ENCODE results near the gene IGFN1.

The IGFN1 gene

DNA sequence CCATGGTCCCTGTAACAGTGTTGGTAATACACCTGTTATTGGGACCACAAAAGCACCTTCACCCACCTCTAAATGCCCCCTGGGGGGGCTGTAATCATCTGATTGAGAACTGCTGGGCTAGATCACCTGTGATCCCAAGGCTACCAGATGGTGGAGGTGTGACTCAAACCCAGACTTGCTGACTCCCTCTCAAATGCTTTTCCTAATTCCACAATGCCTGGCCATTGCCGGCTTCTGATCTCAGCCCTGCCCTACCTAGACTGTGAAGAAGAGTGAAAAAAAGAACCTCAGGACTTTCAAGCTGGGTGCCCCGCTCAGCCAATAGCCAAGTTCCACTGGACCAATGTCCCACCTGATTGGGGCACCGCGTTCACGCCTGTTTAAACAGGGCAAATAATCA lies 45.9 kb upstream of the IGFN1 start:
- TF ChIP-seq, protein P1, sequence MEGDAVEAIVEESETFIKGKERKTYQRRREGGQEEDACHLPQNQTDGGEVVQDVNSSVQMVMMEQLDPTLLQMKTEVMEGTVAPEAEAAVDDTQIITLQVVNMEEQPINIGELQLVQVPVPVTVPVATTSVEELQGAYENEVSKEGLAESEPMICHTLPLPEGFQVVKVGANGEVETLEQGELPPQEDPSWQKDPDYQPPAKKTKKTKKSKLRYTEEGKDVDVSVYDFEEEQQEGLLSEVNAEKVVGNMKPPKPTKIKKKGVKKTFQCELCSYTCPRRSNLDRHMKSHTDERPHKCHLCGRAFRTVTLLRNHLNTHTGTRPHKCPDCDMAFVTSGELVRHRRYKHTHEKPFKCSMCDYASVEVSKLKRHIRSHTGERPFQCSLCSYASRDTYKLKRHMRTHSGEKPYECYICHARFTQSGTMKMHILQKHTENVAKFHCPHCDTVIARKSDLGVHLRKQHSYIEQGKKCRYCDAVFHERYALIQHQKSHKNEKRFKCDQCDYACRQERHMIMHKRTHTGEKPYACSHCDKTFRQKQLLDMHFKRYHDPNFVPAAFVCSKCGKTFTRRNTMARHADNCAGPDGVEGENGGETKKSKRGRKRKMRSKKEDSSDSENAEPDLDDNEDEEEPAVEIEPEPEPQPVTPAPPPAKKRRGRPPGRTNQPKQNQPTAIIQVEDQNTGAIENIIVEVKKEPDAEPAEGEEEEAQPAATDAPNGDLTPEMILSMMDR (IDR thresholded peaks at IDR 0.05; ENCODE audit: low read depth, low read length), result no peak
- H3K4me3 ChIP-seq (ENCODE audit: low read depth, low read length), result no peak overlapping the region

DNA sequence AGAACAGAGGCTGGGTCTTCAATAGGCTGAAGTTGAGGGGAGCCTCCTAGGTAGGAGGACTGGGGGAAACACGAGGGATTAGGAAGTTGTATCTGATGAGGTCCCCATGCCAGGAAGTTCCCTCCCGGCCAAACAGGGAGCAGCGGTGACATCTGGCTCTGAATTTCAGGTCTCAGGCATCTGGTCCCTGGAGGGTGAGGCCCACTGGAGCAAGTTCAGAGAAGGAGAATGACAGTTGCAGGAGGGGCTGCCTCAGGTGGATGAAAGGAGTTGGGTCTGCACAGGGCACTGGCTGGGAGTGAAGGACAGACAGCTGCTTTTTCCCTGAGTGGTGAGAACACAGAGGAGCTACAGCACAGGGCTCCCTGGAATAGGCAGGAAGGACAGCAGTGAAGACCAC lies 45.5 kb upstream of the IGFN1 start:
- TF ChIP-seq, protein P1 (IDR thresholded peaks at IDR 0.05; ENCODE audit: low read depth, low read length), result no peak
- no peak overlapping the region for H3K4me3 ChIP-seq (ENCODE audit: low read depth, low read length)

DNA sequence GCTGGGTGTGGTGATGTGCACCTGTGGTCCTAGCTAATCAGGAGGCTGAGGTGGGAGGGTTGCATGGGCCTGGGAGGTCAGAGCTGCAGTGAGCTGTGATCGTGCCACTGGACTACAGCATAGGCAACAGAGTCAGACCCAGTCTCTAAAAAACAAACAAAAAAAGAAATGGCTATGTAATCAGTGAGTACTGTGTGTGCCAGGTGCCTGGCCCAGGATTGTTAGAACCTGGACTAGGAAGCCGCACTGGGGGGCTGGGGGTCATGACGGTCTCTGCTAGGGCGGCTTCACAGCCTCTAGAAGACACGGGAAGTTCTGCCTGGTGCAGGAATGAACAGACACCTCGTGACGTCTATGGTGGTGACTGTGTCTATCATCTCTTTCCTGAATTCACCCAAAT lies 44.8 kb upstream of the IGFN1 start:
- TF ChIP-seq, protein P1 (IDR thresholded peaks at IDR 0.05; ENCODE audit: low read depth, low read length), result no peak
- H3K4me3 ChIP-seq (ENCODE audit: low read depth, low read length), result no peak overlapping the region

DNA sequence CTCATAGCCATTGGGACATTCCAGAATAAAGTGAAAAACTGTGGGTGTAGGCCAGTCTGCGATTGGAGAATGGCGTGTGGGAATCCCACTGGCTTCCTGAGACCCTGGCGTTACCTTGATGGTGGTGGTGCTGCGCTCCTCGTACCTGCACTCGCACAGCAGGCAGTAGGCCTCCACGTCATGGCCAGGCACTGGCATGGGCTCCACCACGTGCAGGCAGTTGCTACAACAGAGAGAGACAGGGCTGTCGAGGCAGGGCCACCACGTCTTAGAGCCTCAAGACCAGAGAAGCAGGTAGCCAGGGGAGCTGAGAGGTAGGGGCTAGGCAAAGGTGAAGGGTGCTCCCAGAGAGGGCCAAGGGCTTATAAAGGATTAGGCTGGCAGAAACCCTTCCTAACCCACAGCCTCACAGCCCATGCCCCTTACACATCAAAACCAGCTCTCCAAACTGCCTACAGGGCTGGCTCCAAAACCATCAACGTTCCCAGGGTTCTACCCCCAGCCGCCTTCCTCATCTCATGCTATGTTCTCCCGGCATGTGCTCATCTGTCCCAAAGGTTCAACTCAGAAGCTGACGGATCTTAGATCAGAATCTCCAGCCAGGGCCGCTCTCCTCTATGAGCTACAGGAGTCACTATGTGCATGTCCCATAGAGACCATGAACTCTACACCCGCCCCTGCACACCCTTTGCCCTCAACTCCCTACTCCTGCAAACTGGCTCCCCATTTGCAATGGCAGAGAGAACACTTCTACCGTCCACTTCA lies 43.8 kb upstream of the IGFN1 start:
- H3K4me3 ChIP-seq (ENCODE audit: low read depth, low read length), result no peak overlapping the region
- TF ChIP-seq, protein P1 (IDR thresholded peaks at IDR 0.05; ENCODE audit: low read depth, low read length), result no peak

DNA sequence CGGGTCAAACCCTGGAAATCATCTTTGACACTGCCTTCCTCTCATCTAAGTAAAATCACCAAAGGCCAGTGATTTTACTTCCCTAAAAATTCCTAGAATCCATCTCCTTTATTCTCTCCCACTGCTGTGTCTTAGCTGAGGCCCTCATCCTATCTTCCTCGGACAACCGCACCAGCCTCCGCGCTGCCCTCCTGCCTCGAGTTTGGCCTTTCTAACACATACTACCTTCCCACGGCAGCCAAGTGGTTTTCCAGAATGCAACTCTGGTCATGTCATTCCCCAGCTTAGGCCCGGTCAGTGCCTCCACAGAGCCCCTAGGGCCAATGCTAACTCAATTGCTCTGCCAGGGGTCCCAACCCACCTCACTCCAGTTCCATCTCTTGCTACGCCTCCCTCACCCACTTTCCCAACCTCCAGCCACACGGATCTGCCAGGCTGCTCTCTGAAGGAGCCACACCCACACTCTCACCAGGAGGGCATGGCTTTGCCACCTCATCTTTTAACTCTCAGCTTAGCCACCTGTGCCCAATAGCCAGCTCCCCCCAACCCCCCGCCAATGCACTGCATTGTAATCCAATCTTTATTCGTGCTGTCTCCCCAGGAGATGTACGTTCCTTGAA lies 43.1 kb upstream of the IGFN1 start:
- no peak overlapping the region for H3K4me3 ChIP-seq (ENCODE audit: low read depth, low read length)

DNA sequence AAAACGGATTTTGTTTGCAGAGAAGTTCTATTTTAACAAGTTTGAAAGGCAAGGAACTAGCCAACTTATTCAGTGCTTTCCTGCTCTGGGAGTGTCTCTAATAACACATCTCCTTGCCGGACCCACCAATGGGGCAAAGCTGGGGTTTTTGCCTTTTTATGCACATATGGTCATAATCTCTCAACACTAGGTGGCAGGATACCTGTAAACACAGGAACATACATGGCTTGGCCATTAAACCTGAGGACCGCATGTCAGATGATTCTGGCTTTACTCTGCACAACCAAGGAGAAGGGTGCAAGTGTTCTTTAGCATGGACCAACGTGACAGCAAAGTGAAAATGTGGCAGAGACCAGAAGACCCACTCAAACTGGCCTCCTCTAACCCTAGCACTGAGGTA lies 41.2 kb upstream of the IGFN1 start:
- H3K4me3 ChIP-seq (ENCODE audit: low read depth, low read length), result no peak overlapping the region
- TF ChIP-seq, protein P1 (IDR thresholded peaks at IDR 0.05; ENCODE audit: low read depth, low read length), result 0 out of 2 replicates have a peak, but pooled peaks have one; percentile 6

More for the DNA sequence above, 43.1 kb upstream of the IGFN1 start:
- TF ChIP-seq, protein P1 (IDR thresholded peaks at IDR 0.05; ENCODE audit: low read depth, low read length), result no peak

Measured in WI38 (cell line).